K562 (cell line): ENCODE measurements around the gene DNAJB12. TPM values are rescaled to one million over a fixed set of nuclear protein-coding genes. Genes with fewer than 3 reads are reported as not detected.
A peak's percentile ranks its signal among the peaks of the same experiment; 100 is the strongest.

ENCODE experiments used
- BDP1 ChIP-seq: IDR thresholded peaks from 3 replicates; pipeline ENCODE4 v1.6.1; 2011; ENCODE audit not compliant: insufficient read length, insufficient read depth
- E2F6 ChIP-seq, 2 experiments: IDR thresholded peaks; 2 replicates each; pipeline ENCODE4 v1.6.1; 2011; ENCODE audit warnings: borderline replicate concordance in 1 of 2, control low read depth in 1 of 2, low read depth in 1 of 2, low read length in 1 of 2, mild to moderate bottlenecking in 1 of 2, mixed read lengths in 1 of 2, moderate library complexity in 1 of 2; ENCODE audit not compliant: insufficient read depth in 1 of 2, insufficient read length in 1 of 2, poor library complexity in 1 of 2, severe bottlenecking in 1 of 2; ENCODE audit errors: extremely low read depth in 1 of 2
- KLF1 ChIP-seq: fragments of 450-650 bp; IDR thresholded peaks from 2 replicates; pipeline ENCODE4 v1.6.1; 2016; ENCODE audit warnings: missing genetic modification characterization, missing compliant biosample characterization
- MYBL2 ChIP-seq, 2 experiments: fragments of 450-650 bp in 1 of 2; sonication (generic) in 1 of 2; formaldehyde crosslinking in 1 of 2; IDR thresholded peaks; 2 replicates each; pipeline versions ENCODE4 v1.6.1 to v1.8.1; 2017 to 2022; ENCODE audit warnings: borderline replicate concordance in 1 of 2, inconsistent platforms in 1 of 2, low read depth in 1 of 2, mild to moderate bottlenecking in 1 of 2, missing genetic modification reagents in 1 of 2, moderate library complexity in 1 of 2
- NONO ChIP-seq, 2 experiments: fragments of 200-400 bp in 1 of 2; fragments of 450-650 bp in 1 of 2; formaldehyde crosslinking in 1 of 2; IDR thresholded peaks; 2 replicates each; pipeline ENCODE4 v1.6.1; 2017; ENCODE audit warnings: low read depth in 2 of 2, mild to moderate bottlenecking in 2 of 2, moderate library complexity in 2 of 2, low read length in 1 of 2
- TEAD1 ChIP-seq, 2 experiments: fragments of 450-650 bp in 1 of 2; sonication (generic) in 1 of 2; formaldehyde crosslinking; IDR thresholded peaks; 2 replicates each; pipeline versions ENCODE4 v1.4.0 to v1.8.0; 2020 to 2022; ENCODE audit warnings: mild to moderate bottlenecking in 2 of 2, missing genetic modification reagents in 1 of 2
- ZNF407 ChIP-seq: fragments of 450-650 bp; IDR thresholded peaks from 2 replicates; pipeline ENCODE4 v1.6.1; 2016; ENCODE audit warnings: low read depth
- polyA plus RNA-seq, 8 experiments: library from polyadenylated mRNA; depleted of rRNA in 4 of 8; stranded (reverse) in 5 of 8; unstranded in 3 of 8; fragments of >200 nt; fragmentation: Nextera tagmentation in 2 of 8; fragmentation: Illumina TruSeq in 1 of 8; extraction: Ambion mirVana in 2 of 8; extraction: Trizol in 1 of 8; gene quantifications; 2 replicates each; pipeline versions ENCODE4 v1.2.1 to v1.2.3, GENCODE V29; 2011 to 2014; ENCODE audit warnings: inconsistent platforms in 1 of 8, missing spikeins in 1 of 8
- total RNA-seq, 7 experiments: library from RNA; depleted of rRNA in 6 of 7; stranded (reverse); fragments of >200 nt in 6 of 7; fragmentation: Illumina TruSeq in 2 of 7; extraction: Trizol in 2 of 7; gene quantifications; 2 replicates each; pipeline versions ENCODE4 v1.2.1 to v1.2.3, GENCODE V29; 2011 to 2021; ENCODE audit warnings: low replicate concordance in 1 of 7
- TF ChIP-seq, protein P1 (sequence below): conservative IDR thresholded peaks from 2 replicates; pipeline ENCODE4 v1.6.1; 2011; ENCODE audit warnings: low read depth, mild to moderate bottlenecking, low read length; ENCODE audit not compliant: control insufficient read depth
- TF ChIP-seq, protein P2 (sequence below): sonication (generic); formaldehyde crosslinking; IDR thresholded peaks from 2 replicates; pipeline ENCODE4 v1.4.0; 2020; ENCODE audit warnings: mild to moderate bottlenecking, missing genetic modification reagents
- TF ChIP-seq, protein P3 (sequence below): fragments of 200-800 bp; sonication (Bioruptor generic); IDR thresholded peaks from 2 replicates; pipeline ENCODE4 v1.6.1; 2017; ENCODE audit warnings: missing genetic modification characterization, missing compliant biosample characterization

The DNAJB12 gene
- total and polyA plus RNA-seq, 9 of the 15 experiments (the other 6 are each of a cell fraction or from before 2014, with no cell fraction given), result 3.5 to 31.5 (median 20.3) TPM

DNA sequence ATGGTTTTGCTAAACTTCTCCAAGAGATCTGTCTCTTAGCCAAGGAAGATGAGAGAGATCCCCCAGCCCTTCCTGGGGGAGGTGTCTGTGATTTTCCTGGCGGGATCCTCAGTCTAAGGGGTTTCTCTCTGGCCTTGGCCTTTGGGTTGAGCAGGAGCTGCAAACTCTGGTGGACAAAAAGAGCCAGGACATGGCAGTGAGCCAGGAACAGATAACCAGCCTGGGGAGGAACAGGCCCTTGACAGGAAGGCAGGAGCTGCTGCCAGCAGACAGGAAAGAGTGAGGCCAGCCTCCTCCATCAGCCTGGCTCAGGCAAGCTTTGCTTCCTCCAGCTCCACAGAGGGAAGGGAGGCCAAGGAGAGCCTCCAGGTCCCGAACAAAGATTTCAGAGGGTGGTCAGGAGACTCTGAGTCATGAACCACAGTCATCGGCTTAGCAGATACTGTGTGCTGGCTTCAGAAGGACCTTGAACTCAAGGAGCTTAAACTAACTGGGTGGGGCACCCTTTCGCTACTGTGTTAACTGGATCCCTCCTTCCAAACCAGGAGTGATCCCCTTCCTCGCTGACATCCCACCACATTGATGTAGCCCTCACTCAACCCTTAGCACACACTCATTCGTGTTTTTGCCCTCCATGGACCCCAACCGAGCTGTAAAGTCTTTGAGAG is 46.3 kb downstream of the DNAJB12 start (continued):
- TF ChIP-seq E2F6 (IDR thresholded peaks at IDR 0.05; ENCODE audit: borderline replicate concordance in 1 of 2, extremely low read depth in 1 of 2, insufficient read depth in 1 of 2, insufficient read length in 1 of 2, low read depth in 1 of 2, low read length in 1 of 2, poor library complexity in 1 of 2, severe bottlenecking in 1 of 2) (peak in 1 of 2 experiments; percentile 21), TEAD1 (CRISPR knock-in tag; IDR thresholded peaks at IDR 0.05) (peak; percentile 39 to 81; a peak in 2 of 4 replicates), KLF1 (tag) (peak; percentile 75), NONO (IDR thresholded peaks at IDR 0.05; ENCODE audit: low read depth in 2 of 2, low read length in 1 of 2) (peak in 1 of 2 experiments; percentile 6; a peak in 1 of 4 replicates), MYBL2 (IDR thresholded peaks at IDR 0.05; ENCODE audit: low read depth) (no peak), MYBL2 (CRISPR knock-in tag; IDR thresholded peaks at IDR 0.05; ENCODE audit: borderline replicate concordance) (no peak), ZNF407 (no peak), BDP1 (no peak)
- TF ChIP-seq, protein P1, sequence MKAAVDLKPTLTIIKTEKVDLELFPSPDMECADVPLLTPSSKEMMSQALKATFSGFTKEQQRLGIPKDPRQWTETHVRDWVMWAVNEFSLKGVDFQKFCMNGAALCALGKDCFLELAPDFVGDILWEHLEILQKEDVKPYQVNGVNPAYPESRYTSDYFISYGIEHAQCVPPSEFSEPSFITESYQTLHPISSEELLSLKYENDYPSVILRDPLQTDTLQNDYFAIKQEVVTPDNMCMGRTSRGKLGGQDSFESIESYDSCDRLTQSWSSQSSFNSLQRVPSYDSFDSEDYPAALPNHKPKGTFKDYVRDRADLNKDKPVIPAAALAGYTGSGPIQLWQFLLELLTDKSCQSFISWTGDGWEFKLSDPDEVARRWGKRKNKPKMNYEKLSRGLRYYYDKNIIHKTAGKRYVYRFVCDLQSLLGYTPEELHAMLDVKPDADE, result 0 out of 2 replicates have a peak, but pooled peaks have one; percentile 17
- TF ChIP-seq, protein P2, sequence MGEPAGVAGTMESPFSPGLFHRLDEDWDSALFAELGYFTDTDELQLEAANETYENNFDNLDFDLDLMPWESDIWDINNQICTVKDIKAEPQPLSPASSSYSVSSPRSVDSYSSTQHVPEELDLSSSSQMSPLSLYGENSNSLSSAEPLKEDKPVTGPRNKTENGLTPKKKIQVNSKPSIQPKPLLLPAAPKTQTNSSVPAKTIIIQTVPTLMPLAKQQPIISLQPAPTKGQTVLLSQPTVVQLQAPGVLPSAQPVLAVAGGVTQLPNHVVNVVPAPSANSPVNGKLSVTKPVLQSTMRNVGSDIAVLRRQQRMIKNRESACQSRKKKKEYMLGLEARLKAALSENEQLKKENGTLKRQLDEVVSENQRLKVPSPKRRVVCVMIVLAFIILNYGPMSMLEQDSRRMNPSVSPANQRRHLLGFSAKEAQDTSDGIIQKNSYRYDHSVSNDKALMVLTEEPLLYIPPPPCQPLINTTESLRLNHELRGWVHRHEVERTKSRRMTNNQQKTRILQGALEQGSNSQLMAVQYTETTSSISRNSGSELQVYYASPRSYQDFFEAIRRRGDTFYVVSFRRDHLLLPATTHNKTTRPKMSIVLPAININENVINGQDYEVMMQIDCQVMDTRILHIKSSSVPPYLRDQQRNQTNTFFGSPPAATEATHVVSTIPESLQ (CRISPR knock-in tag), result no peak
- TF ChIP-seq, protein P3, sequence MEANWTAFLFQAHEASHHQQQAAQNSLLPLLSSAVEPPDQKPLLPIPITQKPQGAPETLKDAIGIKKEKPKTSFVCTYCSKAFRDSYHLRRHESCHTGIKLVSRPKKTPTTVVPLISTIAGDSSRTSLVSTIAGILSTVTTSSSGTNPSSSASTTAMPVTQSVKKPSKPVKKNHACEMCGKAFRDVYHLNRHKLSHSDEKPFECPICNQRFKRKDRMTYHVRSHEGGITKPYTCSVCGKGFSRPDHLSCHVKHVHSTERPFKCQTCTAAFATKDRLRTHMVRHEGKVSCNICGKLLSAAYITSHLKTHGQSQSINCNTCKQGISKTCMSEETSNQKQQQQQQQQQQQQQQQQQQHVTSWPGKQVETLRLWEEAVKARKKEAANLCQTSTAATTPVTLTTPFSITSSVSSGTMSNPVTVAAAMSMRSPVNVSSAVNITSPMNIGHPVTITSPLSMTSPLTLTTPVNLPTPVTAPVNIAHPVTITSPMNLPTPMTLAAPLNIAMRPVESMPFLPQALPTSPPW (CRISPR knock-in tag), result peak; percentile 71
